ENCODE results near the gene P2RX6. TPM values are rescaled to one million over a fixed set of nuclear protein-coding genes. Genes with fewer than 3 reads are reported as not detected.
A peak's percentile ranks its signal among the peaks of the same experiment; 100 is the strongest.
"Not testable (repeated sequence)": the region's sequence is repeated elsewhere in the genome, so short reads cannot be mapped to it uniquely, and the experiment has no call there.

P2RX6 gene
- 8.6 and 9.2 TPM in 2 replicates for total RNA-seq (2014; rRNA removed; shearing (Covaris generic); ENCODE audit: low replicate concordance)

DNA sequence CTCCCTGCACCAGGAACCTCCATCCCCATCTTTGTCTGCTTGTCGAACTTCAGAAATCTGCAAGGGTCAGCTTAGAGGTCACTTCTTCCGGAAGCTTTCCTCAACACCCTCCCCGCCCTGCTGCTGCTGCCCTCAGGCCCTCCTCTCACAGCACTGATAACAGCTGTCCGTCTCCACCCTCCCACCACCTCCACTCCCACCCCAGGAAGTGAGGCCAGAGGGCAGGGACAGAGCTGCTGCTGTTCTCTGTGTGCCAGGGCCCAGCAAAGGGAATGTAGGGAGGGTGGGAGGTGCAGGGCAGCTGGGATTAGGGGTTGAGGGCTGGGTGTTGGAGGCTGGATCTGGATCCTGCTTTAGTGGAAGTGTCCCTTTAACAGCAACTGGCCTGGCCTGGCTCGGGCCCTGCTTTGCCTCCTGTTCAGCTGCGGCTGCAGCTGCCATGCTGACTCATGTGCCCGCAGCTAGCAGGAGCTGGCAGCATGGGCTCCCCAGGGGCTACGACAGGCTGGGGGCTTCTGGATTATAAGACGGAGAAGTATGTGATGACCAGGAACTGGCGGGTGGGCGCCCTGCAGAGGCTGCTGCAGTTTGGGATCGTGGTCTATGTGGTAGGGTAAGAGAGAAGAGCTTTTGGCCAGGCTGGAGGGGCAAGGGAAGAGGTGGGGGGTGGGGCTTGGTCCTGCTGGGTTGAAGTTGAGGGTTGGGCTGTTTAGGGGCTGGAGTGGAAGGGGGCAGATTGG lies at the start of gene P2RX6:
P2RX6 (plus strand) TSS at position 440 of the 740 bp plus-strand sequence; CDS start at position 450, 10 bp downstream.
- peak; percentile 72 for DNase-seq (ENCODE audit: low read depth)
- in situ Hi-C loops (cut with HindIII; ENCODE audit: low pct_unique_long_range_greater_than_20kb, low sequenced_read_pairs): no loop called here

- in situ Hi-C loops (cut with HindIII; ENCODE audit: low pct_unique_long_range_greater_than_20kb, low sequenced_read_pairs): no loop called here
- no peak for DNase-seq (ENCODE audit: low read depth)
Observed at GRCh38 chr22:20965888-20966855, 48.8 kb upstream of the P2RX6 start.

DNA sequence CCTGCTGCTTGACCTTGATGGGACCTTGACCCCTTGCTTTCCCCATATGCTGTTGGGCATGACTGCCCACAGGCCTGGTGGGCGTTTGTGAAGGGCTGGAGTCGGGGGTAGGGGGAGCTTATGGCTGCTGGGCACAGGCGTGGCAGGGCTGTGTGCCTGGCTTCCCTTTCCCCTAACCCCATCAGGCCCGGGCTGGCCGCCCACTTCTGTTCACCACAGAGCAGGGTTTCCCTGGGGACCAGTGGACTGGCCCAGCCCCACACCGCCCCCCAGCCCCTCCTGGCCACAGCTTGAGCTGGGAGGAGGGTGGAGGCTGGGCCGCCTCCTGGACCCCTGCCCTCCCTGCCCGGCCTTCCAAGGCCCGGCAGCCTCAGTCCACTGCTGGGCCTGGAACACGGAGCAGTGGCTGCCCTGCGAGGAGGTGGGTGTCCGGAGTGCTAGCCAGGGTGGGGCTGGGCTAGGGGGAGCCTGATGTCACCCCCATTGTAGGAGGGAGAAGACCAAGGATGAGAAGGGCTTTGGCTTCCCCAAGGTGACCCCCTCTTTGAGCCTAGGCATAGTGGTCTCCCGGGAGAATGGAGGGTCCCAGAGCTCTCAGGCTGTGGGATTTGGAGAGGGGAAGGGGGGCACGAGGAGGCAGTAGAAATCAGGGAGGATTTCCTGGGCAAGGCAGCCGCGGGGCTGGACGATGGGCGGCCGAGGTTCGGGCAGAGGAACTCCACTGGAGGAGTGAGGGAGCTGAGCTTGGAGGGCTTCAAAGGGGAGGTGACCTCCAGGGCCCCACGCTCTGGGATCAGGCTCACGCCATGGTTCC lies 47.9 kb upstream of the P2RX6 start, which contains the start of gene AIFM3:
AIFM3 (plus strand) TSS at position 373 of the 814 bp plus-strand sequence. CDS start 690 bp downstream, outside the sequence.
- in situ Hi-C loops (cut with HindIII; ENCODE audit: low pct_unique_long_range_greater_than_20kb, low sequenced_read_pairs): no loop called here

GRCh38 chr22:20967697-20968211 lies 47.2 kb upstream of the P2RX6 start:
- no peak for DNase-seq (ENCODE audit: low read depth)
- in situ Hi-C loops (cut with HindIII; ENCODE audit: low pct_unique_long_range_greater_than_20kb, low sequenced_read_pairs): no loop called here

More for the DNA sequence above, 47.9 kb upstream of the P2RX6 start, which contains the start of gene AIFM3:
- no peak for DNase-seq (ENCODE audit: low read depth)

GRCh38 chr22:20968281-20968977 lies 46.5 kb upstream of the P2RX6 start:
- DNase-seq (ENCODE audit: low read depth): no peak
- in situ Hi-C loops (cut with HindIII; ENCODE audit: low pct_unique_long_range_greater_than_20kb, low sequenced_read_pairs): no loop called here

DNA sequence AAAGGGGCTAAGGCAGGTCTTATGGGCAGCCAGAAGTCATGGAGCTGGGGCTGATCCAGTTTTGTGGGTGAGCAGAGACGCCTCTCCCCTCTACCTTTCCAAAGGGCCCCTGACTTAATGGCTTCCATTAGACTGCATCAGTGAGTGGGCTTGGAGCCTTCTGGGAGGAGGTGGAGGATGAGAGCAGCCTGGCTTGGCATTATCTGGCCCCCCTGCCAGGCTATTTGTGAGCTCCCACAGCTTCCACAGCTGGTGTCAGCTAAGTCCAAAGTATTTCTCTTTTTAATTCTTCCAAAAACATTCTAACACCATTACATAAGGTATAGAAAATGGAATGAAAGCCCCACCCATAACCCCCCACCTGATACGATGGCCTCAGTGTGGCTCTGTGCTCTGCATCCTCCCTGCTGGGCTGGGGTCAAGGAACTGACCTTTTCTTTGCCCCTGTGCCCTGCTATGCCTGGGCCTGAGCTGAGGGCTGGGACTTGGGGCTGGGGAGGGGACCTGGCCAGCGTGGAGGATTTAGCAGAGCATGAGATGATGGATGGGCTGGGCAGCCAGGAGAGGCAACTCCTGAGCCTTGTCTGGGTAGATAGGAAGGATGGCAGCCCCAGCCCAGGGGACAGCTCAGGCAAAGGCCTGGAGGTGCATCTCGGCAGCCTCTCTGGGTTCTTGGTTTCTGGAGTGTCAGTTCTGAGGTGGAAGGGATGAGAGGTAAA lies 43.9 kb upstream of the P2RX6 start:
- DNase-seq (ENCODE audit: low read depth): no peak
- in situ Hi-C loops (cut with HindIII; ENCODE audit: low pct_unique_long_range_greater_than_20kb, low sequenced_read_pairs): no loop called here

DNA sequence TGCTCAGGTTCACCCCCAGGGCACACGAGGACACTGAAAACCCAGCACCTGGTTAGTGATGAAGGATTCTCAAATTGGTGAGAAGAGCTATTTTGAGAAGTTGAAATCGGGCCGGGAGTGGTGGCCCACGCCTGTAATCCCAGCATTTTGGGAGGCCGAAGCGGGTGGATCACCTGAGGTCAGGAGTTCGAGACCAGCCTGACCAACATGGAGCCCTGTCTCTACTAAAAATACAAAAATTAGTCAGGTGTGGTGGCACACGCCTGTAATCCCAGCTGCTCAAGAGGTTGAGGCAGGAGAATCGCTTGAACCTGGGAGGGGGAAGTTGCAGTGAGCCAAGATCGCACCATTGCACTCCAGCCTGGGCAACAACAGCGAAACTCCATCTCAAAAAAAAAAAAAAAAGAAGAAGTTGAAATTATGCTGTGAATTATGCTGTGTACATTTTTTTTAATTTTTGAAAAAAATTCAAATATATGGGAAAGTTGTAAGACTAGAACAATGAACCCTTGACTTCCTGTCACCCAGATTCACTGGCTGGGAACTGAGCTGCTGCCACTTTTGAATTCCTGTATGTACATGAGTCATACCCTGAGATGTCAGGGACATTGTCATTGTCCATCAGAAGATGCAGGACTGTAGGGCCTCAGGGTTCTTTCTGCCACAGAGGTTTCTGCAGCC lies 42.8 kb upstream of the P2RX6 start:
- in situ Hi-C loops (cut with HindIII; ENCODE audit: low pct_unique_long_range_greater_than_20kb, low sequenced_read_pairs): not testable (repeated sequence)
- DNase-seq (ENCODE audit: low read depth): peak; percentile 33

DNA sequence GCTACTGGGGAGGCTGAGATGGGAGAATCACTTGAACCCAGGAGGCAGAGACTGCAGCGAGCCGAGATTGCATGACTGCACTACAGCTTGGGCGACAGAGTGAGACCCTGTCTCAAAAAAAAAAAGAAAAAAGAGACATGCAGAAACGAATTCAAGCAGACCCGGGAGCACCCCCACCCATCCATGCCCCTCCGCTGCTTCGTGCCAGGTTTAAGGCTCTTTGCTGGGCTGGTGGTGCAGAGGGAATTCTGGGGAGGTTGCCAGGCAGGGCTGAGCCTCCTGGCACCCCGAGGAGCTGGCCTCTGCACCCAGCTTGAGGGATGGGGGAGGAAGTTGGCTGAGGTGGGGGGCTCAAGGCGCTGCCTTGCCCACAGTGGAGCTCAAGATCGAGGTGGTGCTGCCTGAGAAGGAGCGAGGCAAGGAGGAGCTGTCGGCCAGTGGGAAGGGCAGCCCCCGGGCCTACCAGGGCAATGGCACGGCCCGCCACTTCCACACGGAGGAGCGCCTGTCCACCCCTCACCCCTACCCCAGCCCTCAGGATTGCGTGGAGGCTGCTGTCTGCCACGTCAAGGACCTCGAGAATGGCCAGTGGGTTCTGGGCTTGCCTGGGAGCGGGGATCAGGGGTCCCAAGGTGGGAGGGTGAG lies 41.9 kb upstream of the P2RX6 start:
- DNase-seq (ENCODE audit: low read depth): no peak

GRCh38 chr22:20973634-20974286 lies 41.2 kb upstream of the P2RX6 start:
- in situ Hi-C loops (cut with HindIII; ENCODE audit: low pct_unique_long_range_greater_than_20kb, low sequenced_read_pairs): no loop called here
- no peak for DNase-seq (ENCODE audit: low read depth)

More for the DNA sequence above, 41.9 kb upstream of the P2RX6 start:
- in situ Hi-C loops (cut with HindIII; ENCODE audit: low pct_unique_long_range_greater_than_20kb, low sequenced_read_pairs): no loop called here

DNA sequence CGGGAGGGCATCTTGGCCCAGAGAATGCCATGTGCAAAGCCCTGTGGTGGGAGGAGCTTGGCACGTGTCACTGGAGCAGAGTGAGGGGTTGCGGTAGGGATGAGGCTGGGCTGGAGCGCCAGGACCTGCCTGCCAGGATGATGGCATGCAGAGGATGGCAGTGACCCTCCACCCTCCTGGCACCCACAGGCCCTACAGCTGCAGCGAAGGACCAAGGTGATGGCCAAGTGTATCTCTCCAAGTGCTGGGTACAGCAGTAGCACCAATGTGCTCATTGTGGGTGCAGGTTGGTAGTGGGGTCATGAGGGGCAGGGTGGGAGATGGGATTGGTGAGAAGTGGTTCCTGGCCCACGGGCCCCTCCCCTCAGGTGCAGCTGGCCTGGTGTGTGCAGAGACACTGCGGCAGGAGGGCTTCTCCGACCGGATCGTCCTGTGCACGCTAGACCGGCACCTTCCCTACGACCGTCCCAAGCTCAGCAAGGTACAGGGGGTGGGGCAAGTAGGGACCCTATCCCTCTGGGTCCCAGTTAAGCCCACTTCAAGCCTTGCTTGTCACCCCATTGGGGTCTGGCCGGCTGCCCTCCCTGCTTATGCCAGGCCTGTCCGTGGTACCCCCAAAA lies 40.5 kb upstream of the P2RX6 start:
- DNase-seq (ENCODE audit: low read depth): no peak
- in situ Hi-C loops (cut with HindIII; ENCODE audit: low pct_unique_long_range_greater_than_20kb, low sequenced_read_pairs): no loop called here

- DNase-seq (ENCODE audit: low read depth): no peak
- in situ Hi-C loops (cut with HindIII; ENCODE audit: low pct_unique_long_range_greater_than_20kb, low sequenced_read_pairs): no loop called here
Observed at GRCh38 chr22:20975541-20976290, 39.2 kb upstream of the P2RX6 start.

DNA sequence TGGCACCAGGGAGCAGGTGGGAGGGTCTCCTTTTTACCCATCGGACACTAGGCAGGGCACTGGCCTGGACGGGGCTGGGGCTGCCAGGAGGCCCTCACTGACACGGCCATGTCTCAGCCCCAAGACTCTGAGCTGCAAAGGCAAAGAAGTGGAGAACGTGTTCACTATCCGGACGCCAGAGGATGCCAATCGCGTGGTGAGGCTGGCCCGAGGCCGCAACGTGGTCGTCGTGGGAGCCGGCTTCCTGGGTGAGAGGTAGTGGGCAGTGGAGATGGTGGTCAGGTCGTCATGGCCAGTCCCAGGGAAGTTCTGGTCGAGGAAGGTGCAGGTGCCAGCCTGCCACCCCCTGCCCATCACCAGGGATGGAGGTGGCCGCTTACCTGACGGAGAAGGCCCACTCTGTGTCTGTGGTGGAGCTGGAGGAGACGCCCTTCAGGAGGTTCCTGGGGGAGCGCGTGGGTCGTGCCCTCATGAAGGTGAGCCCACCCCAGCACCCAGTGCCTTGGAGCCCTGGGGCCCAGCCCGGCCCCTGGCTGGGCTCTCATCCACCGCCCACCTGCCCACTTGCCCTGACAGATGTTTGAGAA lies 38.6 kb upstream of the P2RX6 start:
- no peak for DNase-seq (ENCODE audit: low read depth)
- in situ Hi-C loops (cut with HindIII; ENCODE audit: low pct_unique_long_range_greater_than_20kb, low sequenced_read_pairs): no loop called here

DNA sequence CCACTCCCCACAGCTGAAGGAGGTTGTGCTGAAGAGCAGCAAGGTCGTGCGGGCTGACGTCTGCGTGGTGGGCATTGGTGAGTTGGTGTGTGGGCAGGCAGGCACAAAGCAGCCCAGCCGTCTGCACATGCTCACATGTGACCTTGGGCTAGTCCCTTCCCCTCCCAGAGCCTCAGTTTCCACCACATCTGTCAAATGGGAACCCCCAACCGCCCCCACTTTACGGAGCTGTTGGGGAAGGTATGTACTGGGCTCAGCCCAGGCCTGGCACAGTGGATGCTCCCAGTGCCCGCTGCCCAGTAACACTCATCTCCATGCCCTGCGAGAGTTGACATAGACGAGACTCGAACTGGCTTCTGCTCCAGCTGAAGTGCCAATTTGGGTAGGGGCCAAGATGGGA lies 37.9 kb upstream of the P2RX6 start:
- DNase-seq (ENCODE audit: low read depth): no peak
- in situ Hi-C loops (cut with HindIII; ENCODE audit: low pct_unique_long_range_greater_than_20kb, low sequenced_read_pairs): no loop called here

DNA sequence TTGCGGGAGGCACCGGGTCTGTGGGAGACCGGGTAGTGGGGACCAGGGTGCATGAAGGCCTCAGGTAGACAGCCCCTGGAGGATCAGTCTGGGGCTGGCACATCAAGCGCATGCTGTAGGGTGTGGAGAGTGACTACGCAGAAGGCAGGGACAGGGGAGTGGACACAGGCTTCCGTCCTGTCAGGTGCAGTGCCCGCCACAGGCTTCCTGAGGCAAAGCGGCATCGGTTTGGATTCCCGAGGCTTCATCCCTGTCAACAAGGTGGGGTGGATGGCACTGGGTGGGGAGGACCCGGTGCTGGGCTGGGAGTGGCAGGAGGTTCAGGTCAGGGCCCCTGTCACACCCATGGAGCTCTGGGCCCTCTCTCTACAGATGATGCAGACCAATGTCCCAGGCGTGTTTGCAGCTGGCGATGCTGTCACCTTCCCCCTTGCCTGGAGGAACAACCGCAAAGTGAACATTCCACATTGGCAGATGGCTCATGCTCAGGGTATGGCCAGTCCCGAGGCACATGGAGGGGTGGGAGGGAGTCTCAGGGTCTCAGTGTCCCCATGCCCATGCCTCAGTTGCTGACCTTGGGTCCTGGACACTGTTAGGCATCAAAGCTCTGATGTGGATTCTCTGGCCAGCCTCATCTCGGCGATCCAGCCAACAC lies 37.3 kb upstream of the P2RX6 start:
- DNase-seq (ENCODE audit: low read depth): no peak
- in situ Hi-C loops (cut with HindIII; ENCODE audit: low pct_unique_long_range_greater_than_20kb, low sequenced_read_pairs): no loop called here
